Small intestine (tissue), 16 donors: Measurements from ENCODE around the gene OR4Q2. TPM values are rescaled to one million over a fixed set of nuclear protein-coding genes. Genes with fewer than 3 reads are reported as not detected.
"Not testable (repeated sequence)": the region's sequence is repeated elsewhere in the genome, so short reads cannot be mapped to it uniquely, and the experiment has no call there.

ENCODE experiments used
- DNase-seq, 2 donors: peaks; one replicate each; pipeline versions ENCODE4 v3.0.0 to v3.0.0-alpha.2; 2013
- FAIRE-seq: peaks from 2 replicates; lab custom pipeline; 2012; peaks lifted over from hg19 to GRCh38; lab: Jason Lieb, UNC
- H3K27ac ChIP-seq, 3 donors: one replicate each; pipeline ENCODE4 v1.5.1; 2013; ENCODE audit warnings: low read length in 2 of 3, mild to moderate bottlenecking in 2 of 3, control low read depth in 1 of 3, inconsistent platforms in 1 of 3, low read depth in 1 of 3, moderate library complexity in 1 of 3
- H3K27me3 ChIP-seq, 3 donors: one replicate each; pipeline ENCODE4 v1.6.1; 2013; ENCODE audit warnings: low read length in 3 of 3, inconsistent platforms in 1 of 3; ENCODE audit not compliant: control insufficient read depth in 3 of 3, insufficient read depth in 3 of 3
- H3K36me3 ChIP-seq, 3 donors: one replicate each; pipeline ENCODE4 v1.6.1; 2013; ENCODE audit warnings: low read length in 3 of 3, inconsistent platforms in 1 of 3, low read depth in 1 of 3, mild to moderate bottlenecking in 1 of 3, moderate library complexity in 1 of 3; ENCODE audit not compliant: control insufficient read depth in 3 of 3, insufficient read depth in 2 of 3
- H3K4me1 ChIP-seq, 3 donors: one replicate each; pipeline ENCODE4 v1.6.1; 2013; ENCODE audit warnings: low read length in 2 of 3, inconsistent platforms in 1 of 3, low read depth in 1 of 3, mild to moderate bottlenecking in 1 of 3, moderate library complexity in 1 of 3; ENCODE audit not compliant: control insufficient read depth in 3 of 3, insufficient read depth in 2 of 3
- H3K4me3 ChIP-seq, 3 donors: one replicate each; pipeline ENCODE4 v1.5.1; 2013; ENCODE audit warnings: low read length in 3 of 3, control low read depth in 1 of 3, inconsistent platforms in 1 of 3, low read depth in 1 of 3, mild to moderate bottlenecking in 1 of 3, moderate library complexity in 1 of 3
- H3K9me3 ChIP-seq, 2 donors: one replicate each; pipeline ENCODE4 v1.6.1; 2013; ENCODE audit warnings: low read depth in 1 of 2, low read length in 1 of 2; ENCODE audit not compliant: control insufficient read depth in 2 of 2, insufficient read depth in 1 of 2
- WGBS, 3 donors: extraction: QIAGEN DNeasy Blood & Tissue Kit; methylation state at CpG; one replicate each; pipeline ENCODE4 v1.1.7; 2013; 5-methylcytosine and 5-hydroxymethylcytosine counted together
- long read RNA-seq, 10 donors: transcript quantifications; one replicate each; lab custom pipeline, GENCODE V29; 2026
- polyA plus RNA-seq, 4 donors: library from polyadenylated mRNA; stranded (reverse) in 3 of 4; unstranded in 1 of 4; fragments of 200-250 nt in 3 of 4; fragments of 120-200 nt in 1 of 4; gene quantifications; one replicate each; pipeline versions ENCODE4 v1.2.1 to v1.2.3, GENCODE V29; 2013
- donor health status: healthy with polysubstance abuse.
- donor health status: control.
- donor health status: control.
- donor health status: Bipolar disorder and iron deficiency.
- donor health status: healthy.

Gene OR4Q2
- not detected for polyA plus RNA-seq
- long read RNA-seq, donor 1, result 0 reads
- long read RNA-seq, donor 2, result 0 reads
- long read RNA-seq, donor 3, result 0 reads
- long read RNA-seq, donor 4, result 0 reads
- long read RNA-seq, donor 5, result 0 reads
- long read RNA-seq, donor 6, result 0 reads
- long read RNA-seq, donor 7, result 0 reads
- long read RNA-seq, donor 8, result 0 reads
- long read RNA-seq, donor 9, result 0 reads
- long read RNA-seq, donor 10, result 0 reads

- DNase-seq, result no peak
- Histone ChIP-seq H3K4me1 (no peaks in the 10 kb centered on the region), H3K36me3 (no peaks in the 10 kb centered on the region), H3K9me3 (peaks cover 0 to 8% of the 10 kb centered on the region in 2 donors), H3K27ac (no peak within 1 kb of the TSS), H3K27me3 (no peaks in the 10 kb centered on the region), H3K4me3 (no peak within 1 kb of the TSS)
- no peak for FAIRE-seq
These were observed at the start of gene OR4Q2 for GRCh38 chr14:20001863-20002262. TSS of gene OR4Q2 (plus strand) at chr14:20002163.

- not testable (repeated sequence) for H3K27me3 ChIP-seq, DNase-seq, H3K9me3 ChIP-seq, H3K27ac ChIP-seq, H3K36me3 ChIP-seq, FAIRE-seq, H3K4me1 ChIP-seq, H3K4me3 ChIP-seq
- WGBS, 3 donors, result 67 to 78% (median 69%) methylated on average over 2 of the region's 2 CpGs
These were observed 32.2 kb upstream of the OR4Q2 start for GRCh38 chr14:19969735-19970134.

- 48 to 72% (median 60%) methylated on average over 1 of the region's 1 CpG for WGBS, 3 donors
- no peaks in the 10 kb centered on the region for H3K4me1 ChIP-seq
- DNase-seq (no peak), FAIRE-seq (no peak)
- H3K9me3 ChIP-seq, result no peaks in the 10 kb centered on the region
- no peaks in the 10 kb centered on the region for H3K36me3 ChIP-seq
- H3K27ac ChIP-seq, result no peak overlapping the region
- H3K27me3 ChIP-seq, result no peaks in the 10 kb centered on the region
- H3K4me3 ChIP-seq, result no peak overlapping the region
These were observed 27.1 kb upstream of the OR4Q2 start for GRCh38 chr14:19974844-19975243.

GRCh38 chr14:19975291-19975690, 26.7 kb upstream of the OR4Q2 start, which contains the start of gene OR4K15:
TSS of gene OR4K15 (plus strand) at chr14:19975591. CDS start at chr14:19975591, 0 bp downstream.
- 93 to 98% (median 94%) methylated on average over 3 of the region's 3 CpGs for WGBS, 3 donors
- DNase-seq (no peak), FAIRE-seq (no peak)
- Histone ChIP-seq H3K36me3 (no peaks in the 10 kb centered on the region), H3K4me3 (no peak within 1 kb of the TSS), H3K27me3 (no peaks in the 10 kb centered on the region), H3K4me1 (no peaks in the 10 kb centered on the region), H3K27ac (no peak within 1 kb of the TSS), H3K9me3 (no peaks in the 10 kb centered on the region)

- Histone ChIP-seq H3K4me1 (no peaks in the 10 kb centered on the region), H3K27me3 (no peaks in the 10 kb centered on the region), H3K4me3 (no peak overlapping the region), H3K36me3 (no peaks in the 10 kb centered on the region), H3K9me3 (peaks cover 0 to 19% of the 10 kb centered on the region in 2 donors), H3K27ac (no peak overlapping the region)
- DNase-seq (no peak), FAIRE-seq (no peak)
- WGBS, 3 donors, result 56 to 76% (median 67%) methylated on average over 2 of the region's 2 CpGs
These were observed 8.5 kb upstream of the OR4Q2 start for GRCh38 chr14:19993438-19993837.

- peaks cover 0 to 8% of the 10 kb centered on the region in 2 donors for H3K9me3 ChIP-seq
- no peak overlapping the region for H3K27ac ChIP-seq
- no peaks in the 10 kb centered on the region for H3K27me3 ChIP-seq
- no peaks in the 10 kb centered on the region for H3K4me1 ChIP-seq
- DNase-seq (no peak), FAIRE-seq (no peak)
- 75 to 79% (median 77%) methylated on average over 7 of the region's 7 CpGs for WGBS, 3 donors
- H3K4me3 ChIP-seq, result no peak overlapping the region
- H3K36me3 ChIP-seq, result no peaks in the 10 kb centered on the region
These were observed 356 bp downstream of the OR4Q2 start for GRCh38 chr14:20002319-20002718.

- no peak for FAIRE-seq
These were observed 6.2 kb downstream of the OR4Q2 start for GRCh38 chr14:20008156-20008555.

GRCh38 chr14:20019257-20019865, 17.4 kb downstream of the OR4Q2 start, which contains the start of gene OR4K14:
TSS of gene OR4K14 (minus strand) at chr14:20019307. CDS start at chr14:20015193, 4,114 bp downstream.
- H3K4me1 ChIP-seq, result no peaks in the 10 kb centered on the region
- no peaks in the 10 kb centered on the region for H3K36me3 ChIP-seq
- H3K27ac ChIP-seq, result no peak within 1 kb of the TSS
- peaks cover 0 to 8% of the 10 kb centered on the region in 2 donors for H3K9me3 ChIP-seq
- 66 to 71% (median 70%) methylated on average over 2 of the region's 2 CpGs for WGBS, 3 donors
- no peak for FAIRE-seq
- no peak for DNase-seq
- H3K4me3 ChIP-seq, result no peak within 1 kb of the TSS
- no peaks in the 10 kb centered on the region for H3K27me3 ChIP-seq

More at GRCh38 chr14:20008156-20008555, 6.2 kb downstream of the OR4Q2 start:
- Histone ChIP-seq H3K27me3 (no peaks in the 10 kb centered on the region), H3K4me3 (no peak overlapping the region), H3K9me3 (peaks cover 0 to 2% of the 10 kb centered on the region in 2 donors), H3K36me3 (no peaks in the 10 kb centered on the region), H3K27ac (no peak overlapping the region), H3K4me1 (no peaks in the 10 kb centered on the region)
- no peak for DNase-seq
